Breast epithelium (tissue), 4 donors: ENCODE results near the gene KDM4B. TPM values are rescaled to one million over a fixed set of nuclear protein-coding genes. Genes with fewer than 3 reads are reported as not detected.

Source experiments
- DNase-seq, 2 donors: peaks; one replicate each; pipeline ENCODE4 v3.0.0-alpha.2; 2019; ENCODE audit warnings: low spot score in 2 of 2
- H3K27ac ChIP-seq, 2 donors: fragments of 200-600 bp; sonication (generic) in 1 of 2; one replicate each; pipeline ENCODE4 v1.5.1; 2016 to 2019; ENCODE audit warnings: mild to moderate bottlenecking in 1 of 2
- H3K27me3 ChIP-seq, 2 donors: fragments of 200-600 bp; sonication (generic) in 1 of 2; one replicate each; pipeline versions ENCODE4 v1.5.1 to v1.6.0; 2017 to 2019; ENCODE audit warnings: control low read depth in 1 of 2, mild to moderate bottlenecking in 1 of 2
- H3K36me3 ChIP-seq: fragments of 200-600 bp; one replicate; pipeline ENCODE4 v1.5.1; 2019
- H3K4me1 ChIP-seq, 2 donors: fragments of 200-600 bp; sonication (generic); one replicate each; pipeline ENCODE4 v1.5.1; 2016 to 2019; ENCODE audit warnings: control low read depth in 1 of 2
- H3K4me3 ChIP-seq, 3 donors: fragments of 200-600 bp; sonication (generic); 1 replicate in 2 of 3; 2 replicates in 1 of 3; pipeline ENCODE4 v1.5.1; 2016 to 2019; ENCODE audit warnings: mild to moderate bottlenecking in 3 of 3, moderate library complexity in 2 of 3
- H3K9me3 ChIP-seq, 2 donors: fragments of 200-600 bp; sonication (generic) in 1 of 2; one replicate each; pipeline ENCODE4 v1.5.1; 2016 to 2019; ENCODE audit warnings: control low read depth in 1 of 2
- CTCF ChIP-seq, 3 donors: fragments of 450-650 bp; IDR thresholded peaks; one replicate each; pipeline ENCODE4 v1.5.1; 2016 to 2017; ENCODE audit warnings: antibody characterized with exemption in 3 of 3, mild to moderate bottlenecking in 3 of 3, moderate library complexity in 3 of 3
- POLR2A ChIP-seq: fragments of 450-650 bp; IDR thresholded peaks from one replicate; pipeline ENCODE4 v1.6.1; 2016; ENCODE audit warnings: antibody characterized with exemption, mild to moderate bottlenecking, moderate library complexity
- POLR2AphosphoS5 ChIP-seq, 3 donors: sonication (generic); formaldehyde crosslinking; IDR thresholded peaks; one replicate each; pipeline ENCODE4 v1.6.1; 2017; ENCODE audit warnings: antibody characterized with exemption in 3 of 3
- intact Hi-C: fragments of 100-400 bp; cut with DNase I; formaldehyde crosslinking; loops from one replicate; pipeline ENCODE4 v1.15.1; 2023; ENCODE audit warnings: low total_unique reads
- total RNA-seq, 3 donors: library from RNA; depleted of rRNA; stranded (reverse); fragments of >200 nt; gene quantifications; one replicate each; pipeline ENCODE4 v1.1.0, GENCODE V29; 2016

Gene KDM4B
- total RNA-seq, 3 donors from 2014 or later = 25.0 to 55.3 (median 40.3) TPM

DNA sequence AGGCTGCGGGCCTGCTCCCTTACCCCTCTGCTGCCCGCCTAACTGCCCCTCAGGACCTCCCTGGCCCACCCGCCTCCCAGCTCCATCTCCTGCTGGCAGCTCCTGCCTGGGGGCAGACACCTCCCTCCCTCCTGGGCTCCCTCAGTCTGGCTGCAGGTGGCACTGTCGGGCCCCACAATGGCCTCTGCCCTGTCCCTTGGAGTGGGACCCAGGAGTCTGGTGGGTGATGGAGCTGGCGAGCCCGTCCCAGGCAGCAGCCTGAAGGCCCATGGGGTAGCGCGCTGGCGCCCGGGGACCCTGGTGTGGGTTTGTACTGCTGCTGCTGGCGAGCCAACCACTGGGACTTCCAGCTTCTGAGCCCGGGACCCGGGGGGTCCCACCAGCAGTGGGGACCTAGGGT is 83.6 kb downstream of the KDM4B start:
- Histone ChIP-seq H3K27me3 (no peaks in the 10 kb centered on the region), H3K36me3 (no peaks in the 10 kb centered on the region), H3K27ac (no peak overlapping the region), H3K4me1 (peaks cover 11 to 14% of the 10 kb centered on the region in 2 donors), H3K9me3 (no peaks in the 10 kb centered on the region), H3K4me3 (no peak overlapping the region)
- DNase-seq = no peak
- TF ChIP-seq CTCF (IDR thresholded peaks at IDR 0.05) (no peak), POLR2AphosphoS5 (IDR thresholded peaks at IDR 0.05) (no peak), POLR2A (no peak)
- intact Hi-C loops = no loop called here

GRCh38 chr19:5052945-5053485 is 84.1 kb downstream of the KDM4B start:
- Histone ChIP-seq H3K9me3 (no peaks in the 10 kb centered on the region), H3K36me3 (no peaks in the 10 kb centered on the region), H3K27ac (no peak overlapping the region), H3K27me3 (no peaks in the 10 kb centered on the region), H3K4me1 (peaks cover 9 to 10% of the 10 kb centered on the region in 2 donors), H3K4me3 (no peak overlapping the region)
- no peak for DNase-seq
- TF ChIP-seq POLR2A (no peak), POLR2AphosphoS5 (IDR thresholded peaks at IDR 0.05) (no peak), CTCF (IDR thresholded peaks at IDR 0.05) (no peak)
- intact Hi-C loops = no loop called here

DNA sequence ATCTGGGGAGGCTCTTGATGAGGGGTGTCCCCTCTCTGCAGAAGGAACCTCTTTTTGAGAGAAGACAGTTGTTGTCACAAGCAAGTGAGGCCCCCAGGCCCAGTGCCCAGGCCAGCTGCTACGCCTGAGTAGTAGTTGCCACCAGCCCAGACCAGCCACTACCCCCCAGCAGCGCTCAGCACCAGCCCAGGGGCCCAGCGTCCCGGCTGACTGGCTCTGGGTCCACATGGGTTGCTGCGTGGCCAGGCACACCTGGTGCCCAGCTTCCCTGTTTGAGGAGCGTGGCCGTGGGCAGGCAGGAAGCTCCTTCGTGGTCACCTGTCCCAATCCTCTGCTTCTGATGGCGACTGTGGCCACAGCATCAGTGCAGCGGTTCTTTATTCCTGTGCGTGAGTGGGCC is 84.7 kb downstream of the KDM4B start:
- DNase-seq = no peak
- Histone ChIP-seq H3K27me3 (no peaks in the 10 kb centered on the region), H3K36me3 (no peaks in the 10 kb centered on the region), H3K4me3 (no peak overlapping the region), H3K27ac (no peak overlapping the region), H3K4me1 (peaks cover 3 to 4% of the 10 kb centered on the region in 2 donors), H3K9me3 (no peaks in the 10 kb centered on the region)
- intact Hi-C loops = no loop called here
- TF ChIP-seq POLR2A (no peak), CTCF (IDR thresholded peaks at IDR 0.05) (no peak), POLR2AphosphoS5 (IDR thresholded peaks at IDR 0.05) (no peak)

DNA sequence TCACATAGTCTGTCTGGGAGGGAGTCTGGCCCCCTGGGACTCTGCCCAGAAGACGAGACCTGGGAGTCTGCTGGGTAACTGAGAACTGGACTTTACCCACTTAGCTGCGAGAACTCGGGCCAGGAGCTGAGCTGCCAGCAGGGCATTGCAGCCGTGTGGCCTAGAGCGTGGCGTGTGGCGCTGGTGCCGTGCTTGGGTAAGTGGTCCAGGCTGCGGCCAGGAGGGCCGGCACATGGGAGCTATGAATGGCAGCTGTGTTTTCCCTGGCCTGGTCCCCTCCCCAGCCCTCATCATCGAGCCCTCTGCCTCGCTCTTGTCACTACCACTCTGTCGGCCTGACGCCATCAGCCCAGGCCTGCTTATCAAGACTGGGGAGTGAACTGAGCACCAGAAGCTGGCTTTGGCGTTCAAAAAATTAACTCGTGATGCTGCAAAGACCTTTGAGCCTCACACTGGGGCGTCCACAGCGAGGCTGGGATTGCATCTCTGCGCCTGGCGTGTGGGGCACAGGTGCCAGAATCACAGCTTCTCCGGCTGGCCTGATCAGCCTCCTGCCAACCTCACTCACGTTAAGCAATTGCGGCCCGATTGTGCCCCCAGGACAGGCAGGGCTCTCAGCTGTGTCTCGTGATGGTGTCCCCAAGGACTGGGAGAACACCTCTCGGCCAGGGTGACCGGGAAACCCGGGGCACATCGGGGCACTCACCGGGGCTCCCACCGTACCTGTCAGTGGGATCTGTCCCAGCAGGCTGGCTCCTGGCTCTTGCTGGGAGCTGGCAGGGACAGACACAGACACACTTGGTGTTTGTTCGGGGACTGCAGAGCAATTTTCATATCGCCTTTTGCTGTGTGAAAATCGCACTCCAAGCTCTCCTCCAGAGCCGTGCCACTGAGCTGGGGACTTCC is 85.9 kb downstream of the KDM4B start:
- Histone ChIP-seq H3K27ac (no peak overlapping the region), H3K36me3 (no peaks in the 10 kb centered on the region), H3K4me3 (no peak overlapping the region), H3K27me3 (no peaks in the 10 kb centered on the region), H3K9me3 (no peaks in the 10 kb centered on the region), H3K4me1 (no peaks in the 10 kb centered on the region)
- TF ChIP-seq POLR2A (no peak), CTCF (IDR thresholded peaks at IDR 0.05) (no peak), POLR2AphosphoS5 (IDR thresholded peaks at IDR 0.05) (no peak)
- intact Hi-C loops = no loop called here
- no peak for DNase-seq

- no peak for TF ChIP-seq POLR2A
- TF ChIP-seq POLR2AphosphoS5 (IDR thresholded peaks at IDR 0.05) = no peak
- no peak for TF ChIP-seq CTCF (IDR thresholded peaks at IDR 0.05)
- intact Hi-C loops = no loop called here
- no peaks in the 10 kb centered on the region for H3K4me1 ChIP-seq
- no peak for DNase-seq
- no peaks in the 10 kb centered on the region for H3K9me3 ChIP-seq
- H3K27ac ChIP-seq = no peak overlapping the region
- H3K4me3 ChIP-seq = no peak overlapping the region
- no peaks in the 10 kb centered on the region for H3K36me3 ChIP-seq
- H3K27me3 ChIP-seq = no peaks in the 10 kb centered on the region
Observed at GRCh38 chr19:5055457-5055776, 86.5 kb downstream of the KDM4B start.
